Neural cell (in vitro differentiated cells): ENCODE measurements around the gene ZNHIT1. TPM values are rescaled to one million over a fixed set of nuclear protein-coding genes. Genes with fewer than 3 reads are reported as not detected.

ENCODE experiments used
- H2AFZ ChIP-seq: fragments of 200-600, 300-800 bp; sonication (generic), shearing (Covaris generic); 2 replicates; pipeline ENCODE4 v1.6.0; 2014; ENCODE audit warnings: low read depth, mild to moderate bottlenecking, antibody characterized with exemption, low read length, moderate library complexity
- H3F3A ChIP-seq: fragments of 200-600 bp; shearing (Covaris generic); 2 replicates; pipeline ENCODE4 v1.6.1; 2016; ENCODE audit warnings: mild to moderate bottlenecking, moderate library complexity, mixed read lengths, antibody characterized with exemption, low read length; ENCODE audit not compliant: insufficient read depth, poor library complexity, severe bottlenecking
- H3K27ac ChIP-seq: fragments of 200-600, 300-800 bp; sonication (generic), shearing (Covaris generic); 2 replicates; pipeline ENCODE4 v1.5.1; 2014; ENCODE audit warnings: mild to moderate bottlenecking, low read length, moderate library complexity
- H3K27me3 ChIP-seq: fragments of 300-800, 200-600 bp; sonication (generic), shearing (Covaris generic); 2 replicates; pipeline ENCODE4 v1.6.0; 2014; ENCODE audit warnings: mild to moderate bottlenecking, low read depth, low read length, moderate library complexity; ENCODE audit not compliant: insufficient read depth
- H3K36me3 ChIP-seq: fragments of 300-800, 200-600 bp; sonication (generic), shearing (Covaris generic); 2 replicates; pipeline ENCODE4 v1.5.1; 2014; ENCODE audit warnings: mild to moderate bottlenecking, antibody characterized with exemption, low read length, moderate library complexity; ENCODE audit not compliant: insufficient read depth
- H3K4me2 ChIP-seq: fragments of 300-800, 200-600 bp; sonication (generic), shearing (Covaris generic); 2 replicates; pipeline ENCODE4 v1.6.0; 2014; ENCODE audit warnings: mild to moderate bottlenecking, low read length
- H3K4me3 ChIP-seq: fragments of 300-800, 200-600 bp; sonication (generic), shearing (Covaris generic); 2 replicates; pipeline ENCODE4 v1.5.1; 2014; ENCODE audit warnings: mild to moderate bottlenecking, low read length, moderate library complexity
- H3K79me2 ChIP-seq: fragments of 200-600 bp; shearing (Covaris generic); replicated peaks from 2 replicates; pipeline ENCODE4 v1.6.0; 2014; ENCODE audit warnings: mild to moderate bottlenecking, low read length, moderate library complexity; ENCODE audit not compliant: insufficient read depth
- H3K9ac ChIP-seq: fragments of 300-800, 200-600 bp; sonication (generic), shearing (Covaris generic); 2 replicates; pipeline ENCODE4 v1.6.1; 2016; ENCODE audit warnings: mild to moderate bottlenecking, low read length, mixed read lengths
- H3K9me2 ChIP-seq: fragments of 200-600 bp; shearing (Covaris generic); 2 replicates; pipeline ENCODE4 v1.6.1; 2016; ENCODE audit warnings: mild to moderate bottlenecking, low read length, mixed read lengths; ENCODE audit not compliant: insufficient read depth
- H3K9me3 ChIP-seq: fragments of 200-600, 300-800 bp; sonication (generic), shearing (Covaris generic); 2 replicates; pipeline ENCODE4 v1.6.1; 2016; ENCODE audit warnings: mild to moderate bottlenecking, mixed run types, low read length, moderate library complexity, mixed read lengths
- H4K20me1 ChIP-seq: fragments of 200-600 bp; shearing (Covaris generic); 2 replicates; pipeline ENCODE4 v1.6.1; 2016; ENCODE audit warnings: mild to moderate bottlenecking, mixed run types; ENCODE audit not compliant: insufficient read depth
- EP300 ChIP-seq: fragments of 450-650 bp; conservative IDR thresholded peaks from 2 replicates; pipeline ENCODE4 v1.6.1; 2014; ENCODE audit warnings: antibody characterized with exemption, mild to moderate bottlenecking, moderate library complexity; ENCODE audit not compliant: poor library complexity, severe bottlenecking
- EZH2 ChIP-seq: fragments of 200-600, 300-800 bp; shearing (Covaris generic), sonication (generic); IDR thresholded peaks from 2 replicates; pipeline ENCODE4 v1.6.1; 2014; ENCODE audit warnings: antibody characterized with exemption, low read length, borderline replicate concordance, mild to moderate bottlenecking; ENCODE audit not compliant: insufficient read depth, poor library complexity, severe bottlenecking
- MXI1 ChIP-seq: fragments of 450-650 bp; conservative IDR thresholded peaks from 2 replicates; pipeline ENCODE4 v1.6.1; 2014; ENCODE audit warnings: antibody characterized with exemption, mild to moderate bottlenecking; ENCODE audit not compliant: poor library complexity, severe bottlenecking
- POLR2AphosphoS5 ChIP-seq: IDR thresholded peaks from 2 replicates; pipeline ENCODE4 v1.6.1; 2012
- RAD21 ChIP-seq: fragments of 450-650 bp; conservative IDR thresholded peaks from 2 replicates; pipeline ENCODE4 v1.6.1; 2014; ENCODE audit warnings: antibody characterized with exemption, mild to moderate bottlenecking, moderate library complexity
- SMC3 ChIP-seq: fragments of 450-650 bp; conservative IDR thresholded peaks from 2 replicates; pipeline ENCODE4 v1.6.1; 2014; ENCODE audit warnings: antibody characterized with exemption, mild to moderate bottlenecking, moderate library complexity; ENCODE audit not compliant: poor library complexity
- TAF1 ChIP-seq: IDR thresholded peaks from 2 replicates; pipeline ENCODE4 v1.6.1; 2012; ENCODE audit warnings: low read depth
- polyA plus RNA-seq: library from polyadenylated mRNA; depleted of rRNA; stranded (reverse); fragments of >200 nt; gene quantifications from 2 replicates; pipeline ENCODE4 v1.2.3, GENCODE V29; 2014
- TF ChIP-seq, protein P1 (sequence below): IDR thresholded peaks from 2 replicates; pipeline ENCODE4 v1.6.1; 2012; ENCODE audit warnings: borderline replicate concordance
- TF ChIP-seq, protein P2 (sequence below): fragments of 450-650 bp; IDR thresholded peaks from 2 replicates; pipeline ENCODE4 v1.5.1; 2014; ENCODE audit warnings: antibody characterized with exemption, mild to moderate bottlenecking, moderate library complexity; ENCODE audit not compliant: poor library complexity, severe bottlenecking

ZNHIT1 gene
- polyA plus RNA-seq, 1 donor from 2014 or later, result 176 TPM

GRCh38 chr7:101180130-101180755 lies 37.7 kb upstream of the ZNHIT1 start, which contains the start of gene NAT16:
Gene NAT16 (minus strand): TSS chr7:101180293. CDS start chr7:101174807, 5,486 bp downstream.
- H3K27ac ChIP-seq, result peak within 1 kb of the TSS; percentile 76
- H3K4me3 ChIP-seq, result peak within 1 kb of the TSS; percentile 76
- no peaks in the 10 kb centered on the region for H4K20me1 ChIP-seq
- H3K9me3 ChIP-seq, result no peaks in the 10 kb centered on the region
- peak within 1 kb of the TSS; percentile 76 for H3K4me2 ChIP-seq
- H3K27me3 ChIP-seq, result peaks cover 34% of the 10 kb centered on the region
- H3F3A ChIP-seq, result no peaks in the 10 kb centered on the region
- H3K9ac ChIP-seq, result peak within 1 kb of the TSS; percentile 81
- H3K79me2 ChIP-seq, result no peaks in the 10 kb centered on the region
- H3K9me2 ChIP-seq, result no peaks in the 10 kb centered on the region
- no peaks in the 10 kb centered on the region for H3K36me3 ChIP-seq
- TF ChIP-seq POLR2AphosphoS5 (peak; percentile 57), MXI1 (peak; percentile 49), SMC3 (no peak), EP300 (no peak), EZH2 (no peak), RAD21 (no peak), TAF1 (no peak)
- TF ChIP-seq, protein P1, sequence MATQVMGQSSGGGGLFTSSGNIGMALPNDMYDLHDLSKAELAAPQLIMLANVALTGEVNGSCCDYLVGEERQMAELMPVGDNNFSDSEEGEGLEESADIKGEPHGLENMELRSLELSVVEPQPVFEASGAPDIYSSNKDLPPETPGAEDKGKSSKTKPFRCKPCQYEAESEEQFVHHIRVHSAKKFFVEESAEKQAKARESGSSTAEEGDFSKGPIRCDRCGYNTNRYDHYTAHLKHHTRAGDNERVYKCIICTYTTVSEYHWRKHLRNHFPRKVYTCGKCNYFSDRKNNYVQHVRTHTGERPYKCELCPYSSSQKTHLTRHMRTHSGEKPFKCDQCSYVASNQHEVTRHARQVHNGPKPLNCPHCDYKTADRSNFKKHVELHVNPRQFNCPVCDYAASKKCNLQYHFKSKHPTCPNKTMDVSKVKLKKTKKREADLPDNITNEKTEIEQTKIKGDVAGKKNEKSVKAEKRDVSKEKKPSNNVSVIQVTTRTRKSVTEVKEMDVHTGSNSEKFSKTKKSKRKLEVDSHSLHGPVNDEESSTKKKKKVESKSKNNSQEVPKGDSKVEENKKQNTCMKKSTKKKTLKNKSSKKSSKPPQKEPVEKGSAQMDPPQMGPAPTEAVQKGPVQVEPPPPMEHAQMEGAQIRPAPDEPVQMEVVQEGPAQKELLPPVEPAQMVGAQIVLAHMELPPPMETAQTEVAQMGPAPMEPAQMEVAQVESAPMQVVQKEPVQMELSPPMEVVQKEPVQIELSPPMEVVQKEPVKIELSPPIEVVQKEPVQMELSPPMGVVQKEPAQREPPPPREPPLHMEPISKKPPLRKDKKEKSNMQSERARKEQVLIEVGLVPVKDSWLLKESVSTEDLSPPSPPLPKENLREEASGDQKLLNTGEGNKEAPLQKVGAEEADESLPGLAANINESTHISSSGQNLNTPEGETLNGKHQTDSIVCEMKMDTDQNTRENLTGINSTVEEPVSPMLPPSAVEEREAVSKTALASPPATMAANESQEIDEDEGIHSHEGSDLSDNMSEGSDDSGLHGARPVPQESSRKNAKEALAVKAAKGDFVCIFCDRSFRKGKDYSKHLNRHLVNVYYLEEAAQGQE, result no peak
- TF ChIP-seq, protein P2, sequence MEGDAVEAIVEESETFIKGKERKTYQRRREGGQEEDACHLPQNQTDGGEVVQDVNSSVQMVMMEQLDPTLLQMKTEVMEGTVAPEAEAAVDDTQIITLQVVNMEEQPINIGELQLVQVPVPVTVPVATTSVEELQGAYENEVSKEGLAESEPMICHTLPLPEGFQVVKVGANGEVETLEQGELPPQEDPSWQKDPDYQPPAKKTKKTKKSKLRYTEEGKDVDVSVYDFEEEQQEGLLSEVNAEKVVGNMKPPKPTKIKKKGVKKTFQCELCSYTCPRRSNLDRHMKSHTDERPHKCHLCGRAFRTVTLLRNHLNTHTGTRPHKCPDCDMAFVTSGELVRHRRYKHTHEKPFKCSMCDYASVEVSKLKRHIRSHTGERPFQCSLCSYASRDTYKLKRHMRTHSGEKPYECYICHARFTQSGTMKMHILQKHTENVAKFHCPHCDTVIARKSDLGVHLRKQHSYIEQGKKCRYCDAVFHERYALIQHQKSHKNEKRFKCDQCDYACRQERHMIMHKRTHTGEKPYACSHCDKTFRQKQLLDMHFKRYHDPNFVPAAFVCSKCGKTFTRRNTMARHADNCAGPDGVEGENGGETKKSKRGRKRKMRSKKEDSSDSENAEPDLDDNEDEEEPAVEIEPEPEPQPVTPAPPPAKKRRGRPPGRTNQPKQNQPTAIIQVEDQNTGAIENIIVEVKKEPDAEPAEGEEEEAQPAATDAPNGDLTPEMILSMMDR, result peak; percentile 8
- peak within 1 kb of the TSS; percentile 40 for H2AFZ ChIP-seq

DNA sequence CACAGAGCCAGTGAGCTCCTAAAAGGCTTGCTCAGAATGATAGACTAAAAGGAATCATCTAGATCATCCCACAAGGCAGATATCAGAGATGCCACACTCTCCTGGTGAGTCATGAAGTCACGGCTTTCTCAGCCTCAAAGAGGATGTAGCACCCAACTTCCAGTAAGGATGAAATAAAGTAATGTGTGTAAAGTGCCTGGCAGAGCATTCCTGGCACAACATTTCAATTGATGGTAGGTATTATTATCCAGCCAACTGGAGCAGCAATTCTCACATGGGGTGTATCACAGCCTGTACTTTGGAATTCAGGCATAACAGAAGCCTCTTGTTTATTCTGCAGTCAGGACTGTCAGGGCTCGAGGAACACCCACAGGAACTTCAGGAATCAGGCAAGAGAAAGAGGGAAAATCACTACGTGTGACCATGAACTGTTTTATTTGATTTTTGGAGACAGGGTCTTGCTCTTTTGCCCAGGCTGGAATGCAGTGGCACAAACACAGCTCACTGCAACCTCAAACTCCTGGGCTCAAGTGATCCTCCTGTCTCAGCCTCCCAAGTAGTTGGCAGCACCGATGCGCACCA lies 32.6 kb upstream of the ZNHIT1 start:
- H3K27ac ChIP-seq, result no peak overlapping the region
- no peak overlapping the region for H3K4me2 ChIP-seq
- H3K27me3 ChIP-seq, result peaks cover 10% of the 10 kb centered on the region
- H3K36me3 ChIP-seq, result no peaks in the 10 kb centered on the region
- H3K79me2 ChIP-seq, result no peaks in the 10 kb centered on the region
- no peak overlapping the region for H2AFZ ChIP-seq
- no peaks in the 10 kb centered on the region for H4K20me1 ChIP-seq
- no peak overlapping the region for H3K4me3 ChIP-seq
- H3K9me3 ChIP-seq, result no peaks in the 10 kb centered on the region
- no peak overlapping the region for H3K9ac ChIP-seq
- no peaks in the 10 kb centered on the region for H3K9me2 ChIP-seq
- no peaks in the 10 kb centered on the region for H3F3A ChIP-seq
- TF ChIP-seq, protein P1, result no peak
- TF ChIP-seq POLR2AphosphoS5, result no peak
- TF ChIP-seq EZH2, result no peak
- TF ChIP-seq, protein P2, result no peak
- no peak for TF ChIP-seq MXI1
- no peak for TF ChIP-seq EP300
- no peak for TF ChIP-seq SMC3
- no peak for TF ChIP-seq RAD21
- no peak for TF ChIP-seq TAF1
